Gastrocnemius medialis (tissue), 4 donors: ENCODE results near the gene OLFML3.

Experiments used
- CTCF ChIP-seq, 5 experiments: fragments of 450-650 bp in 3 of 5; fragments of 200-600 bp in 2 of 5; sonication (generic) in 2 of 5; IDR thresholded peaks in 4 of 5; conservative IDR thresholded peaks in 1 of 5; 1 replicate in 4 of 5; 2 replicates in 1 of 5; pipeline ENCODE4 v1.5.1; 2016 to 2019; ENCODE audit warnings: antibody characterized with exemption in 5 of 5, mild to moderate bottlenecking in 3 of 5, moderate library complexity in 3 of 5
- POLR2A ChIP-seq, 2 donors: fragments of 450-650 bp; IDR thresholded peaks; one replicate each; pipeline ENCODE4 v1.6.1; 2017; ENCODE audit warnings: antibody characterized with exemption in 2 of 2, mild to moderate bottlenecking in 2 of 2, moderate library complexity in 2 of 2

GRCh38 chr1:114023377-114023776 lies 44.1 kb downstream of the OLFML3 start:
- TF ChIP-seq CTCF (IDR thresholded peaks at IDR 0.05 in 4 of 5, conservative IDR thresholded peaks at IDR 0.05 in 1 of 5) (no peak), POLR2A (IDR thresholded peaks at IDR 0.05) (no peak)
